Measurements from ENCODE around the gene PTF1A. TPM values are rescaled to one million over a fixed set of nuclear protein-coding genes. Genes with fewer than 3 reads are reported as not detected.

Gene PTF1A
- polyA plus RNA-seq, 1 donor (not counting 4 experiments of a cell fraction or from before 2014, with no cell fraction given): not detected

DNA sequence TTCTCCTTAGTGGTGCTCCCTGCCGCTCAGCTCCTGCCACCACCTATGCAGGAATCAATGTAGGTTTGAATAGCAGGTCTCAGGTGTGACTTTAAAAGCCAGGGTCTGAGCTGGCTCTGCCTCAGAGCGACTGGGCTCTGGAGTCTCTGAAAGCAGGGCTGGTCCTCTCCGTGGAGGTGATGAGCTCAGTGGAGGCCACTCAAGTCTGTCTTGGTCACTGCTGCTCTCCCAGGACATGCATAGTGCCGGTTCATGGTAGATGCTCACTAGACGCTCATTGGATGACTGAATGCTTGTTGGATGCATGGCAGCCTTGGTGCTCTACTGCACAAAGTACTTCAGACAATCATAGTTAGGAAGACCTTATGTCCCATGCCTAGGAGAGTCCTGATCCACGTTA lies 45.1 kb upstream of the PTF1A start:
- Histone ChIP-seq H3K4me3 (ENCODE audit: control insufficient read depth in 2 of 3, extremely low read depth in 1 of 3, insufficient read depth in 2 of 3, low read depth in 1 of 3, low read length in 3 of 3) (no peak overlapping the region), H2AFZ (ENCODE audit: control insufficient read depth, low read length) (no peak overlapping the region), H3K9me3 (ENCODE audit: control insufficient read depth, low read depth, low read length) (no peaks in the 10 kb centered on the region), H4K20me1 (ENCODE audit: control insufficient read depth, extremely low read depth, insufficient read depth, low read length) (no peaks in the 10 kb centered on the region), H3K4me1 (ENCODE audit: control insufficient read depth, extremely low read depth, insufficient read depth, low read length) (peaks cover 6% of the 10 kb centered on the region), H3K27ac (ENCODE audit: control insufficient read depth, insufficient read depth, low read length) (no peak overlapping the region), H3K36me3 (ENCODE audit: control insufficient read depth in 2 of 2, extremely low read depth in 1 of 2, insufficient read depth in 2 of 2, low read length in 2 of 2) (no peaks in the 10 kb centered on the region), H3K4me2 (ENCODE audit: control insufficient read depth, extremely low read depth, insufficient read depth, low read depth, low read length) (no peak overlapping the region), H3K79me2 (ENCODE audit: control insufficient read depth, insufficient read depth, low read length) (no peaks in the 10 kb centered on the region), H3K27me3 (ENCODE audit: control insufficient read depth, extremely low read depth, insufficient read depth, low read length) (peaks cover 5% of the 10 kb centered on the region), H3K9me1 (ENCODE audit: control insufficient read depth, extremely low read depth, insufficient read depth, low read length) (no peaks in the 10 kb centered on the region), H3K9ac (ENCODE audit: control insufficient read depth, extremely low read depth, insufficient read depth, low read length) (no peak overlapping the region)
- TF ChIP-seq, protein P1, sequence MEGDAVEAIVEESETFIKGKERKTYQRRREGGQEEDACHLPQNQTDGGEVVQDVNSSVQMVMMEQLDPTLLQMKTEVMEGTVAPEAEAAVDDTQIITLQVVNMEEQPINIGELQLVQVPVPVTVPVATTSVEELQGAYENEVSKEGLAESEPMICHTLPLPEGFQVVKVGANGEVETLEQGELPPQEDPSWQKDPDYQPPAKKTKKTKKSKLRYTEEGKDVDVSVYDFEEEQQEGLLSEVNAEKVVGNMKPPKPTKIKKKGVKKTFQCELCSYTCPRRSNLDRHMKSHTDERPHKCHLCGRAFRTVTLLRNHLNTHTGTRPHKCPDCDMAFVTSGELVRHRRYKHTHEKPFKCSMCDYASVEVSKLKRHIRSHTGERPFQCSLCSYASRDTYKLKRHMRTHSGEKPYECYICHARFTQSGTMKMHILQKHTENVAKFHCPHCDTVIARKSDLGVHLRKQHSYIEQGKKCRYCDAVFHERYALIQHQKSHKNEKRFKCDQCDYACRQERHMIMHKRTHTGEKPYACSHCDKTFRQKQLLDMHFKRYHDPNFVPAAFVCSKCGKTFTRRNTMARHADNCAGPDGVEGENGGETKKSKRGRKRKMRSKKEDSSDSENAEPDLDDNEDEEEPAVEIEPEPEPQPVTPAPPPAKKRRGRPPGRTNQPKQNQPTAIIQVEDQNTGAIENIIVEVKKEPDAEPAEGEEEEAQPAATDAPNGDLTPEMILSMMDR (optimal IDR thresholded peaks at IDR 0.05 in 1 of 3, IDR thresholded peaks at IDR 0.05 in 1 of 3, conservative IDR thresholded peaks at IDR 0.05 in 1 of 3; ENCODE audit: extremely low read depth in 1 of 3, insufficient read depth in 2 of 3, low read length in 3 of 3): no peak
- TF ChIP-seq EZH2 (IDR thresholded peaks at IDR 0.05; ENCODE audit: low read length): no peak
- FAIRE-seq (no peak), DNase-seq (ENCODE audit: low read depth, low spot score) (no peak)
- dilution Hi-C loops (cut with MboI; ENCODE audit: extremely low pct_ligation_motif_present, low sequenced_read_pairs): no loop called here

GRCh38 chr10:23148214-23148613 lies 43.9 kb upstream of the PTF1A start:
- Histone ChIP-seq H3K36me3 (ENCODE audit: control insufficient read depth in 2 of 2, extremely low read depth in 1 of 2, insufficient read depth in 2 of 2, low read length in 2 of 2) (no peaks in the 10 kb centered on the region), H3K27ac (ENCODE audit: control insufficient read depth, insufficient read depth, low read length) (no peak overlapping the region), H3K9me1 (ENCODE audit: control insufficient read depth, extremely low read depth, insufficient read depth, low read length) (no peaks in the 10 kb centered on the region), H3K4me2 (ENCODE audit: control insufficient read depth, extremely low read depth, insufficient read depth, low read depth, low read length) (no peak overlapping the region), H3K27me3 (ENCODE audit: control insufficient read depth, extremely low read depth, insufficient read depth, low read length) (peaks cover 5% of the 10 kb centered on the region), H3K79me2 (ENCODE audit: control insufficient read depth, insufficient read depth, low read length) (no peaks in the 10 kb centered on the region), H3K4me3 (ENCODE audit: control insufficient read depth in 2 of 3, extremely low read depth in 1 of 3, insufficient read depth in 2 of 3, low read depth in 1 of 3, low read length in 3 of 3) (no peak overlapping the region), H2AFZ (ENCODE audit: control insufficient read depth, low read length) (no peak overlapping the region), H3K9me3 (ENCODE audit: control insufficient read depth, low read depth, low read length) (no peaks in the 10 kb centered on the region), H3K9ac (ENCODE audit: control insufficient read depth, extremely low read depth, insufficient read depth, low read length) (no peak overlapping the region), H3K4me1 (ENCODE audit: control insufficient read depth, extremely low read depth, insufficient read depth, low read length) (no peaks in the 10 kb centered on the region), H4K20me1 (ENCODE audit: control insufficient read depth, extremely low read depth, insufficient read depth, low read length) (no peaks in the 10 kb centered on the region)
- TF ChIP-seq, protein P1 (optimal IDR thresholded peaks at IDR 0.05 in 1 of 3, IDR thresholded peaks at IDR 0.05 in 1 of 3, conservative IDR thresholded peaks at IDR 0.05 in 1 of 3; ENCODE audit: extremely low read depth in 1 of 3, insufficient read depth in 2 of 3, low read length in 3 of 3): no peak
- no peak for TF ChIP-seq EZH2 (IDR thresholded peaks at IDR 0.05; ENCODE audit: low read length)
- FAIRE-seq (no peak), DNase-seq (ENCODE audit: low read depth, low spot score) (no peak)
- dilution Hi-C loops (cut with MboI; ENCODE audit: extremely low pct_ligation_motif_present, low sequenced_read_pairs): no loop called here

Data from keratinocyte (primary cell).